ENCODE data around the gene FAM124A.

Gene FAM124A

DNA sequence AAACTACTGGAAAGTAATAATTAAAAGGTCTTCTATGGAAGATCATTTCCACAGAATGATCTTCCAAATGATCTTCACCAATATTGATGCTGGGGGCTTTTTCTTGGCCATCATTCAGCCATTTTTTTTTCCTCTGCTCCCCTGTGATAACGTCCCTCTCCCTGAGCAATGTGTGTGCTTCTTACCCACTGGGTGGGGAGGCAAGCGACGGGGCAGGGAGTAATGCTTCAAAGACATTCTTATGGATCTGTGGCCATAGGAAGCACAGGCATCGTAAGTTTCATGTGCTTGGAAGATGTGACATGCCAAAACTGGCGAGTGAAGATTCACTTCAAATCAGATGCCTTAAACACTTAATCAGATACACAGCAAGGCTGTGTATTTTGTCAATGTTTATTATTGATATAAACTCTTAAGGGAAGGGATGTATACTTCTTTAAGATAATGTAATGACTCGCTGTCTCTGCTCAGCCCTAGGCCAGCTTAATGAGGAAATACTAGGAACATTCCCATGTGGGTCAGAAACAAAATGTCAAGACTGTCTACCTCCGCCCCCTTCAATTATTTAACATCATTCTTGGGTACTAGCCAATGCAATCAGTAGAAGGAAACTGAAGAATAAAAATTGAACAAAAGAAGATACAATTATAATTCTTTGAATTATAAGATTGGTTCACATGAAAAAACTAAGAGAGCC lies 83.2 kb downstream of the FAM124A start:
- H3K4me3 ChIP-seq (ENCODE audit: low read depth, low read length), result no peak overlapping the region

DNA sequence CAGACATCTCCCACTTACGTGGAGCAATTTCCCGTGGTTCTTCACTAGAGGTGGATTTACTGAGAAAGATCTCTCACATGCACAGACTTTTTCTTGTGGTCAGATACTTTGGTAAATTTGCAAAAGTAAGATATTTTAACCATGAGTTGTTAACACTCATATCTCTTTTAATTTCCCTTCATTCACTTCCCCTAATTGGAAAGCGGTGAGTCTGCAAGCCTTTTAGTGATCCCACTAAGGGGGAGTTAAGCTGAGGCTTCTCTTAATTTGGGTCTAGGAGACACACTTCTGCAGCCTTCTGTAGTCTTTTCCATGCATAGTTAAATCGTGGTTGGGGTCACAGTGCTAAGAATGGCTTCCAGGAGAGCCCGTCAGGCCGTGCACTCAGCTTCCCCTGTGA lies 86.6 kb downstream of the FAM124A start:
- no peak overlapping the region for H3K4me3 ChIP-seq (ENCODE audit: low read depth, low read length)

DNA sequence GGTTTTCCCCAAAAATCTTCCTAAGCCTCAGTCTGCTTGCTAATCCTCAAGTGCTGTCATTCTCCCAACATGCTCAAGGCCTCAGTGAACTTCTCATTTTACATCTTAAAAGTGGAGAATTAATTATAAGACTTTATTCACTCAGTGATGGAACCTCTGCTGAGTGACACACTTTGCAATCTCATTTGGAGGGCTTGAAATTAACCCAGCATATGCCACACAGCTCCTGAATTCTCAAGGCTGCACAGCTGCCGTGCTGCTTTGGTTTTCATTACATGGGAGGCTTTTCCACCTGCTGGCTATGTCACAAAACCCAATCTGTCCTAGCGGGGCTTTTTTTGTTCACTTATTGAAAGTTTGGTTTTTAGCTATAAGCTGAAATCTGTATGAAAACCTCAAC lies 89.0 kb downstream of the FAM124A start:
- no peak overlapping the region for H3K4me3 ChIP-seq (ENCODE audit: low read depth, low read length)

DNA sequence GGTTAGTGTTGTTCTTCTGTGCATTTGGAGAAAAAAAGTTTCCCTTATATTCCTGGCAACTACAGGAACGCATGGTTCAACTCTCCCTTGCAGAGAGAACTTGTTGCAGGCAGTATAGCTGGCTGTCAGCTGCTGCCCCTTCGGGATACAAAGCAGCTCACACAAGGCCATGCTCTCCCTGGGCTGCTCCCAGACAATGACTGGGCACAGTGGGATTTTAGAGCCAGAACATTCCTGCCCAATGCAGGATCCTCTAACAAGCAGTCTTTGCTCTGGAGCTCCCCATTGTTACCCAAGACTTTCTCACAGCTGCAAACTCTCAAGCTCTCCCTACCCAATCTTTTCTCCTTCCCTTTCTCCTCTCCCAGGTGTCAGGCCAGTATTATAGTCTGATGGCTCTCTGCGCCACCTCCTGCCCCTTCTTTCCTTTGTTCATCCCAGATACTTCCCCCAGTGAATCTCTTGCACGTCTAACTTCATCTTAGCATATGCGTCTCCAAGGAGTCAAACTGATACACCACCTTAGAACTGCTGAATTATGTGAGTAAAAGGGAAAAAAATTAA lies 89.8 kb downstream of the FAM124A start:
- no peak overlapping the region for H3K4me3 ChIP-seq (ENCODE audit: low read depth, low read length)

DNA sequence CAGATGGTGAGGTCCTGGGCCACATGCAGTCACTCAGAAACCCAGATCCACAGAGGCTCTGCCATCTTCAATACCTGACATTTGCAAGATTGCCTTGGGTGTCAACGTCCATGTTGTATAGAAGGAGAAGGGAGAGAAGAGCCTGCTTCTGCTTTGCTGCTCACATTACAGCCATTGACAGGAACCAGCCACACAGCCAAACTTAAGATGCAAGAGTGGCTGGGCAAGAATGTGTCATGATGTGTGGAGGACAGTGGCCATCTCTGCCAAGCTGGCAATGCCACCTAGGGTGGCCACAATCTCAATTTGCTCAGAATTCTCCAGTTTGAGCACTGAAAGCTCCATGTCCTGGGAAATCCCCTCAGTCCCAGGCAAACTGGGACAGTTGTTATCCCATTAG lies 91.4 kb downstream of the FAM124A start:
- H3K4me3 ChIP-seq (ENCODE audit: low read depth, low read length), result no peak overlapping the region

DNA sequence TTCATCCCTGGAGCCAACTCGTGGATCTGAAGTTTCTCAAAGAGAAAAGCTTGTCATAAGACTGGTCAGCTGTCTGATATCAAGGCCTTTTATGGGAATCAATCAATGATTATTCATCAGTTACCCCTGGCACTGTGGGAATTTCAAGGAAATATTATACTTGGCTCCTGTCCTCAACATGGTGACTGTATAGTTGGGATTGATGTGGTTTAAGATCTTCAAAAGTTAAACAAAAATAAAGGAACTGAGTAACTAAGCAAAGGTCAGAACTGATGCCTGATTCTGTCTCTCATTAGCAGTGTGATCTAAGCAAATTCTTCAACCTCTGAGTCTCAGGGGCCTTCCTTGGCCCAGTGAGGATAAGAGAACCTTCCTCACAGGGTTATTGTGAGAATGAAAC lies 95.1 kb downstream of the FAM124A start:
- H3K4me3 ChIP-seq (ENCODE audit: low read depth, low read length), result no peak overlapping the region

DNA sequence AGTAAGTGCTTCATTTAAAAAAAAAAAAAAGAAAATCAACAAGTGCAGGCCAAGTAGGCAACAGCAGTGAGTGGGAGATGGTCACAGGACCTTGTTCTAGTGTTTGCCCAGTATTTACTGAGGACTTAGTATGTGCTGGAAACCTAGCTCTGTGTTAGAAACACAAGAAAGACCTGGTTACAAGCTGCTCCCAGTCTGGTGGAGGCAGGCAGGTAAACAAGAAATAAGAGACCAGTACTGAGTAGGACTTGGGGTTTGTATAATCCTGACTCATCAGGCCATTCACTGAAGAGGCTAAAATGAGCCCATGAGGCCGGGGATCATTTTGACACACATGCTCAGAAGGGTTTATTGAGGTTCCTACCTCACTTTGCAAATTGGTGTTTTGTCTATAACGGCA lies 95.8 kb downstream of the FAM124A start:
- H3K4me3 ChIP-seq (ENCODE audit: low read depth, low read length), result no peak overlapping the region

DNA sequence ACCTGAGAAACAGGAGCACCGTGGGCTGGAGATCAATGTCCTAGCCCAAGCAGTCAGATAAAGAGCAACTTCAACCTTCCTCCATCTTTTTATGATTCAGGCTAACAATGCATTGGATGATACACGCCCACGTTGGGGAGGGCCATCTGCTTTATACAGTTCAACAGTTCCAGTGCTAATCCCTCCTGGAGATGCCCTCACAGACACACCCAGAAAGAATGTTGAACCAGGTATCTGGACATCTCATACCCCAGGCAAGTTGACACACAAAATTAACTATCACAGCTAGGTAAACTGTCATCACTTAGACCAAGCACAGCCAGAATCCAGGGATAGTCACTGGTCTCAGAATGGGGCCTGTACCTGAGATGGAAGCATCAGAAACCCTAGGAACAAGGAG lies 96.7 kb downstream of the FAM124A start:
- H3K4me3 ChIP-seq (ENCODE audit: low read depth, low read length), result no peak overlapping the region

DNA sequence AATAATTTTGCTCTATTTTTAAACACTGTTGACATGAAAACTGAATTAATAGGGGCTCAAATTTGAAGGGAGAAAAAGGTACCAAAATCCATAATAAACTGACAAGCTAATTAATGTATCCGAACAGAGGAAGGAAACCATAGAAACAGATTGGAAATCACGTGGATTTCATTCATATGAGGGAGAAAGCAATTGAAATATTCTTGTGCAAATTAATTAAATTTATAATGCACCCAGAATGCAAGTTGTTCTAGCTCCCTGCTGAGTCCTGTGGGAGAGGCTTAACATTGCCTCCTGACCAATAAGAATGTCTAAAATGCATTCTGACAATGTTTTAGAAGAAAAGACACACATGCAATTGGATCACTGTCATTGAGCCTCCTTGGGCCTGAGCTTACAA lies 99.6 kb downstream of the FAM124A start:
- H3K4me3 ChIP-seq (ENCODE audit: low read depth, low read length), result no peak overlapping the region

DNA sequence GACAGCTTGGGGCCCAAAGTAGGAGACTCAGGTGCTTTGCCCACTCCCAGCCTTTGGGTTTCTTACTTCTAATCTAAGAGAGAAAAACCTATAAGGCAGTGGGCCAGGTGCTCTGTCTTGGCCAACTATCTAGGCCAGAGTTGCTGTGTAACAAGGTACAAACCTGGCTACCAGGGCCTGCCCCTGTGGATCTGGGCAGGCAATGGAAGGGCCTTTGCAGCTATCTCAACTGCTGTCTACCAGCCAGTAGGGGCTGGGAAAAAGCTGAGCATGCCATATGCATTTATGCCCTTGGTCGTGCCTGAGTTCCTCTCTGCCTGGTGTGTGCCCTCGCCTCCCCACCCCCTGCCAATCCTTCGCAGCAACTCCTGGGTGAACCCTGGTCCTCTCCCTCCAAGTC lies 100.6 kb downstream of the FAM124A start:
- no peak overlapping the region for H3K4me3 ChIP-seq (ENCODE audit: low read depth, low read length)

DNA sequence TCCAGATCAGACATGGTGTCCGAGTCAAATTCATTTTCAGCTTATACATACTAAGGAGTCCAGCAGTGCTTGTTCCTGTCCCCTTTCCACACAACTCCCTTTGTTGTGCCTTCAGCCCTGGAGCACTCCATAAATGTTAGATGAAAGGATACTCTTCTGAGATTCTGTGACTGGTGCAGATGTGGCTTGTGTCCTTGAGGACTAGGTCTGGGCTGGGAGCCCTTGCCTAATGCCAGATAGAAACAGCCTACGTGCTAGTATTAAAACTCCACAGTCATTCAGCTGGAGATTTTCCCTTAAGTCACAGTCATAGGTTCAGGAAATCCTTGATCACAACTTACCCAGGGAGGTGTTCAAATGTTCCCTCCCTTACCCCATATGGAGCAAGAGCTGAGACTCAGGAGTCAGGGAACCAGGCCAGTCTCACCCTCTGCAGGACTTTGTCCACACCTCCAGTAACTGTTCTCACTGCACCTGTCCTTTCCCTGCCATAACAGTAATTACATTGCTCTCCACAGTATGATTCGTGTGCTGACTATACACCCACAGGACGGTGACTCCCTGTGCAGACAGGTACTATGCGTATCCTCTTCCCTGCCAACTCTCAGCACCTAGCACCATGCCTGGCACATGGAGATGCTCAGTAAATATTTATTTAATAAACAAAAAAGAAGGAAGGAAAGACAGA lies 101.8 kb downstream of the FAM124A start:
- H3K4me3 ChIP-seq (ENCODE audit: low read depth, low read length), result no peak overlapping the region

DNA sequence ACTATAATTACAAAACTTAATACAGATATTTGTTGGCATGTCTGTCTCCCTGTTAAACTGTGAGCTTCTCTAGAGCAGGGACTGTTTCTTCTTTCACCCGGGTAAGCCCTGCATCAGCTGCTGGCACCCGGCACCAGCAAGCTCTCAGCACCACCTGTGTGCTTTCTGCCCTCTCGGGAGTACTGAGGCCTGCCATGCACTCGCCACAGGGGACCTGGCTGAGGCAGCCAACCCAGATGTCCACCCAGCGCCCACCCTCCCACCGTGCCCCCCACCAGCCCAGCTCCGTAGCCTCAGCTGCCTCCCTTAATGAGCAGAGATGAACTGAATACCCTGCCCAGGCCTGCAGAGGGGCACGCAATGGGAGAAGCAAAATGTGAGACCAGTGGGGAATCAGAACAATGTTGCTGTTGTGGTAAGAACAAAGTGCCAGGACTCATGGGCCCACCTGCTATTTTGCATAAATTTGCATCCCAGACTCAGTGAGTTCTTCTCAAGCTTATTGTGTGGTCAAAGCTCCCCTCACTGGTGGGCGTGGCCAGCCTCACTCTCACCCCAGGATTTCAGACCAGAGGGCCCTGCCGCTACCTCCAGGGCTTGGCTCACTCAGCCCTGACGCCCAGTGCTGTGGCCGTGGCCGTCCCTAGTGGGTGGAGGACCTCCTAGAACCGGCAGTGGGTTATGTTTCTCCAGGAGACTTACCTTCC lies 102.7 kb downstream of the FAM124A start:
- H3K4me3 ChIP-seq (ENCODE audit: low read depth, low read length), result no peak overlapping the region

DNA sequence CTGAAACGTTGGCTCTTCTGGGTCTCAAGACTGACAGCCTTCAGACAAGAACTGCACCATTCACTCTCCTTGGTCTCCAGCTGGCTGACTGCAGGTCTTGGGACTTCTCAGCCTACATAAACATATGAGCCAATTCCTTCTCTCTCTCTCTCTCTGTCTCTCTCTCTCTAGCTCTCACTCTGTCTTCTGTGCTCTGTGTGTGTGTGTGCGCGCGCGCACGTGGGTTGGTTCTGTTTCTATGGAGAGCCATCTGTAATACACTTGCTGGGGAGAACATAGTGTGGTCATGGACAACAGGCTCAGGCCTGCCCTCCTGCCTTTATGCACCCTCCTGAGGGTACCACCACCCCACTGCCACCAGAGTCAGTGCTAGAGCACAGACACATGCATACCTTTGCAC lies 103.6 kb downstream of the FAM124A start:
- H3K4me3 ChIP-seq (ENCODE audit: low read depth, low read length), result no peak overlapping the region

DNA sequence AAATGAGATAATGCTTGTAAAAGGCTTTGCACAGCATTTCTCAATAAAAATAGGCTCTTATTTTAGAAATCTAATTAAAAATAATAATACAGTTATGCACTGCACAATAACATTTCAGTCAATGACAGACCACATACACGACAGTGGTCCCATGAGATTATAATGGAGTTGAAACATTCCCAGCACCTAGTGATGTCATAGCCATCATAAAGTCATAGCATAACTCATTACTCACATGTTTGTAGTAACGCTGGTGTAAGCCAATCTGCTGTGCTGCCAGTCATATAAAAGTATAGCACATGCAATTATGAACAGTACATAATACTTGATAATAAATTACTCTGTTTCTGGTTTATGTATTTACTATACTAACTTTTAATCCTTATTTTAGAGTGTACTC lies 104.6 kb downstream of the FAM124A start:
- no peak overlapping the region for H3K4me3 ChIP-seq (ENCODE audit: low read depth, low read length)

DNA sequence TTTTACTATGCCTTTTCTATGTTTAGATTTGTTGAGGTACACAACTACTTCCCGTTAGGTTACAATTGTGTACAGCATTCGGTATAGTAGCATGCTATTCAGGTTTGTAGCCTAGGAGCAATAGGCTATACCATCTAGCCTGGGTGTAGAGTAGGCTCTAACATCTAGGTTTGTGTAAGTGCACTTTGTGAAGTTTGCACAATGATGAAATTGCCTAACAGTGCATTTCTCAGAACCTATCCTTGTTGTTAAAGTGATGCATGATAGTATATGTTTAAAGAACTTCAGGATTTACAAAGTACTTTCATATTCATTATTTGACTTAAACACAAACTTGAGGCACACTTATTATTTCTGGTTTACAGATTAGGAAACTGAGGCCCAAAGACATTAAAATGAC lies 105.8 kb downstream of the FAM124A start:
- H3K4me3 ChIP-seq (ENCODE audit: low read depth, low read length), result no peak overlapping the region

DNA sequence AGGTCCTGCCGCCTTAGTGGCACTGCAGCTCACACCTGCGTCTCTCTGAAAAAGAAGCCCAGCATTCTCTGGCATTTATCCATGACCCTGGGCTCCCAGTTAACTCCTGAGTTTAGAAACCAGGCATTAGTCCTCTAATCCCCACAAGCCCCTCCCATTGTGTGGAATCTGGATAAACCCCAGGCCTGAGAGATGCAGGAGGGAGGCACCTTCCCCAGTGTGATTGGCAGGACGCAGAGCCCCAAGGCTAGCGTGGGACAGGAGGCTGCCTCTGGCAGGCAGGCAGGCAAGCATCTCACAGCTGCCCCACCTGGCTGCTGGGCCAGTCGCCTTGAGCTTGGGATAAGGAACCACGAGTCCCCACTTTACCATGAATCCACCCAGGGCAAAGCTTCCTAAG lies 106.3 kb downstream of the FAM124A start:
- H3K4me3 ChIP-seq (ENCODE audit: low read depth, low read length), result no peak overlapping the region

DNA sequence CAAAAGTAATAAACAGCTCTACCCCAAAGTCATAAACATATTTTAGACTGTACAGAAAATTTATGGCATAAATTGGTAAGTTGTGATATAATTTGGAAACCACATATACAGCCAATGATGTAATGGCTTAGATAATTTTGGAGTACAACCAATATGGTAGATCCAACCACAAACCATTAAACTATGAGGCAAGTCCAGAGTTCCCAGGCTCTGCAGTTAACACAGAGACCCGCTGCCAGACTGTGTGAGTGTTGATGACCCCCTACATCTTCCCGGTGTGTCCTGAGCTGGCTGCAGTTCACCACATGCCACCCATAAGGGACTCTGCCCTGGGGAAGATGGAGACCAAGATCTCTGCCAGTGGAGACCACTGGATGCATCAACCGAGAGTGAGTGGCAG lies 107.4 kb downstream of the FAM124A start:
- no peak overlapping the region for H3K4me3 ChIP-seq (ENCODE audit: low read depth, low read length)

DNA sequence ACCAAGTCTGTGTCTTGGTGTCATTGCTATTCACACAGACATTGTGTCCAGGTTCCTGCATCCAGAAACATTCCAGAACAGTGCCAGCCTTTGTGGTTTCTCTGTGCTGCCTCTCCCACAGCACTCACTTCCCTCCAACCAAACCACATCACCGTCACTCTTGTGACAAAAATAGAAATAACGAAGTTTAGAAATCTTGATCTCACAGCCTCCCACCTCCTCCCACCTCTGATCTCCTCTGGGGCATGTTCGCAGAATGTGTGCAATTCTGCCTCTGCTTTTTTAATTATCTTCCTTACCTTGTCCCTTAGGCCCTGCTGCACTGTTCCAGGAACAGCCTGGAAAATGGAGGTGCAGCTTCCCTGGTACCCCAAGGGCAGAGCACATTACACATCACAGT lies 108.6 kb downstream of the FAM124A start:
- no peak overlapping the region for H3K4me3 ChIP-seq (ENCODE audit: low read depth, low read length)

DNA sequence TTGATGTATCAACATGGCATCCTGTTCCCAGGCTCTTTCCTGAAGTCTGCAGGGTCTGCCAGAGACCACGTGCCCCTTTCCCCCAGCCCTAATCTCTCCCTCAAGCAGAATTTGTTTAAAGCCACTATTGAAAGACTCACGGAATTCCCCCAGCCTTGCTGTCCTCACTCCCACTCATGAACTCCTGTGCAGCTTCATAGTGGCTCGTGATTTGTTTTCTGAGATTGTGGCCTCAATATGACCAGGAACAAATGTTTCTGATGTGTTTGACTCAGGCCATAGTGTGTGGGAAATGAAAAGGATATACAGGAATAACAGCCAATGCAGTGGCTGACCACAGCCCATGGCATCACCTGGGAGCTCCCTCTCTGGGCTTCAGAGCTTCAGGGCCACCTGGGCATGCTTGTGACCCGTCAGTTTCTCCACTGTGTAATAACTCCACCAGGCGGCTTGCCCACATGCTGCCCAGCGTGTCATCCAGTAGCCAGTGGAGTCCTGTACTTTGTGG lies 109.2 kb downstream of the FAM124A start:
- no peak overlapping the region for H3K4me3 ChIP-seq (ENCODE audit: low read depth, low read length)

DNA sequence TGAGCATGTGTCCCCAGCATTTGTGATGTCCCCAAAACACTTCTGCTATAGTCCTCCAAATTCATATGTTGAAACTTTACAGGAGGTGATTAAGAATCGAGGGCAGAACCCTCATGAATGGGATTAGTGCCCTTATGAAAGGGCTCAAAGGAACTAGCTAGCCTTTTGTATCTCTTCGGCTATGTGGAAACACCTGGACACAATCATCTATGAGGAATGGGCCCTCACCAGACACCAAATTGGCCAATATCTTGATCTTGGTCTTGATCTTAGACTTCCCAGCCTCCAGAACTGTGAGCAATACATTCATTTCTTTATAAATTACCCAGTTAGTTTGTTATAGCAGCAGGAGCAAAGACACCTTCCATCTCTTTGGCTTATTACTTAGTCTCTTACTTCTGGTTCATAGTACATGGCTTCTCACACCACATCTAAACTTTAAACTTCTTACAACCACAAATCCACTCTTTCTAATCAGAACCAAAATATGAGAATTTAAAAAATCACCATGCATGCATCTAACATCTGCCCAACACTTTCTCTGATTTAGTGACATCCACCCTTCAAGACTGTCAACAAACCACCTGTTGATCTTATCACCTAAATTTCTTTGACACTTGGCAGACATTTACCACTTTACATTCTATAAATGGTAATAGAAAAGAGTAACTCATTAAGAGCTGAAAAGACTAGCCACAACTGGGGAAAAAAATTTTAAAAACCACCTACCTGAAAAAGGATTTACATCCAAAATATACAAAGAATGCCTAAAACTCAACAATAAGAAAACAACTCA lies 110.6 kb downstream of the FAM124A start:
- no peak overlapping the region for H3K4me3 ChIP-seq (ENCODE audit: low read depth, low read length)

DNA sequence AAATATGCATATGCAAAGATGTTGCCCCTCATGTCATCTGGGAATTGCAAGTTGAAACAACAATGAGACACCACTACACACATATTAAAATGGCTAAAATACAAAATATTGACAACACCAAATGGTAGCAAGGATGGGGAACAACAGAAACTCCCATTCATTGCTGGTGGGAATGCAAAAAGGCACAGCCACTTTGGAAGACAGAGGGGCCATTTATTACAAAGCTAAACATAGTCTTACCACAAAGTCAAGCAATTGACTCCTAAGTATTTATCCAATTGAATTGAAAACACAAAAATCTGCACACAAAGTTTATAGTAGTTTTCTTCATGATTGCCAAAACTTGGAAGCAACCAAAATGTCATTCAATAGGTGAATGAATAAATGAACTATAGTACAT lies 111.2 kb downstream of the FAM124A start:
- no peak overlapping the region for H3K4me3 ChIP-seq (ENCODE audit: low read depth, low read length)
